ENCODE measurements around the gene AGRN. TPM values are rescaled to one million over a fixed set of nuclear protein-coding genes. Genes with fewer than 3 reads are reported as not detected.

The AGRN gene
- total RNA-seq, 2 experiments from 2014 or later = 18.3 to 22.8 TPM

DNA sequence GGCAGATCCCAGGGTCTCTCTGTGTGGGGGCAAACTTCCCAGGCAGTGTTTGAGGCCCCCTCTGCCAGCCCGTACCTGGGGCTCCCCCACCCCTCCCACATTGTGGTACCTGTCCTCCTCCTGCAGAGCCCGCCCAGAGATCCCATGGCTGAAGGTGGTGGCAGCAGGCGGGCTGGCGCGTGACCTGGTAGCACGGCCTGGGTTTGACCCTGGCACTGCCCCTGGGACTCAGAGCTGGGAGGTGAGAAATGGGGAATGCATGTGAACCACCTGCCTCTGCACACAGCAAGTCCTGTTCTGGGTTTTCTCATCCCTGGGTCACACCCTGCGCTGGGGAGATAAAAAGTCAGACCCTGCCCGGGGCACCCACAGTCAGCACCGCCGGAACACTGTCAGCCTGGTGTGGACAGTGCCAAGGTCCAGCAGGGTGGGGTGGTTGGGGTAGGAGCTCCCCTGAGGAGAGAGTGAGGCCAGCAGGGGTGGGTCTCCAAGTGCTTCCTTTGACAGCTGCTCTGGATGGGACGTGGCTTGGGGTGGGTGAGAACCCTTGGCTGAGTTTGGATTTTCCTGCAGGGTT, 11.8 kb downstream of the AGRN start:
- ChIA-PET POLR2A (interaction anchor here (0.5 kb wide), 1 partner anchor 61 kb away, joined by 3 read pairs; no protein-coding TSS in a partner anchor), CTCF (interaction anchor here (0.8 to 1.6 kb wide), 4 partner anchors 9 to 260 kb away, joined by 3 to 4 read pairs (median 3); partner anchors contain the start of gene ISG15)
- no peak for DNase-seq
- Mint-ChIP-seq H3K27ac (no peak overlapping the region), H3K4me3 (no peak overlapping the region), H3K27me3 (peaks cover 20% of the 10 kb centered on the region), H3K4me1 (peaks cover 8% of the 10 kb centered on the region), H3K36me3 (ENCODE audit: low read depth) (no peaks in the 10 kb centered on the region), H3K9me3 (no peaks in the 10 kb centered on the region)

DNA sequence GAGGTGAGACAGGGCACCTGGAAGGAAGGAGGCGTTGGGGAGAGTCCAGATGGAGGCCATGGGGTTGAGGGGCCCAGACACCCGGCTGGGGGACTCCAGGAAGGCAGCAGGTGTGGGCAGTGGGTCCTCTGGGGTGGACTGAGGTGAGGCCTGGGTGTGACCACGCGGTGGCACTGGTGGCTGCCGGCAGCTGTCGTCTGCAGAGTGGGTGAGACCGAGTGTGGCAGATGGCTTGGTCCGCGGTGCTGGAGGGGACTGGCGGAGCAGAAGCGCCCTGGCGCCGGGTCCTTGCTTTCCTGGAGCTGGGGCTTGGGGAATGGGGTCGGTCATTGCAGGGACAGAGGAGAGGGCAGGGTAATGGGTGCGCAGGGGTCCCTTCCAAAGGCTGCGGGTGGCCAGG, 12.5 kb downstream of the AGRN start:
- POLR2A ChIA-PET = interaction anchor here (0.5 kb wide), 1 partner anchor 61 kb away, joined by 3 read pairs; no protein-coding TSS in a partner anchor
- H3K4me3 Mint-ChIP-seq = peak overlapping the region; percentile 46
- H3K4me1 Mint-ChIP-seq = peaks cover 8% of the 10 kb centered on the region
- no peaks in the 10 kb centered on the region for H3K36me3 Mint-ChIP-seq (ENCODE audit: low read depth)
- CTCF ChIA-PET = interaction anchor here (1.0 to 1.6 kb wide), 2 partner anchors 19 to 260 kb away, joined by 3 to 4 read pairs; partner anchors contain the start of gene ISG15
- H3K27ac Mint-ChIP-seq = no peak overlapping the region
- peaks cover 22% of the 10 kb centered on the region for H3K27me3 Mint-ChIP-seq
- no peaks in the 10 kb centered on the region for H3K9me3 Mint-ChIP-seq
- DNase-seq = no peak

DNA sequence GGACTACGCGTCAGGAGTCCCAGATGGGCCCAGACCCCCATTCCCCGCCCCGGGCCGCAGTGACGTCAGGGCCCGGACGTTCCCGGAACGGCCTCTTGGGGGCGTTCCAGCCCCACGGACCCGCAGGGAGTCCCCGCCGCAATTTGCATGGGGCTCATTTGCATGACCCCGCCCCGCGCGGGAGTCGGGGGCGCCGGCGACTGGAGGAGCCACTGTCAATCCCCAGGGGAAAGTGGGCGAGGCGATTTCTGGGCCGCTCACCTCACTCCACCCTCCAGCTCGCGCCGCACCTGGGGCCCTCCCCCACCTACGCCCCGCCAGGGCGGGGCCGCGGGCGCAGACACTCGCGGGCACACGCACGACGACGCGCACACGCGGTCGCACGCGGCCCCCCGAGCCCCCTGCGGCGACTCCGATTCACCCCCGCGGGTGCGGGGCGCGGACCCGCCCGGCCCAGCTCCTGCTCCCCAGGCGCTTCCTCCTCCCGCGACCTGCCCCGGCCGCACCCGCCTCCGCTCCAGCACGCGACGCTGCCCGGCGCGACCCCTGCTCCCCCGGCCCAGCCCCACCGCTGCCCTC, 13.2 kb downstream of the AGRN start:
- Mint-ChIP-seq H3K27me3 (peaks cover 25% of the 10 kb centered on the region), H3K27ac (no peak overlapping the region), H3K4me1 (peaks cover 8% of the 10 kb centered on the region), H3K9me3 (no peaks in the 10 kb centered on the region), H3K4me3 (peak overlapping the region; percentile 39), H3K36me3 (ENCODE audit: low read depth) (no peaks in the 10 kb centered on the region)
- ChIA-PET POLR2A (interaction anchor here (1.6 kb wide), 2 partner anchors 14 to 19 kb away, joined by 5 to 6 read pairs; partner anchors contain the start of gene ISG15), CTCF (interaction anchor here (1.0 to 1.6 kb wide), 3 partner anchors 83 to 338 kb away, joined by 4 to 5 read pairs (median 4); partner anchors contain the start of gene C1orf159)
- peak; percentile 87 for DNase-seq

DNA sequence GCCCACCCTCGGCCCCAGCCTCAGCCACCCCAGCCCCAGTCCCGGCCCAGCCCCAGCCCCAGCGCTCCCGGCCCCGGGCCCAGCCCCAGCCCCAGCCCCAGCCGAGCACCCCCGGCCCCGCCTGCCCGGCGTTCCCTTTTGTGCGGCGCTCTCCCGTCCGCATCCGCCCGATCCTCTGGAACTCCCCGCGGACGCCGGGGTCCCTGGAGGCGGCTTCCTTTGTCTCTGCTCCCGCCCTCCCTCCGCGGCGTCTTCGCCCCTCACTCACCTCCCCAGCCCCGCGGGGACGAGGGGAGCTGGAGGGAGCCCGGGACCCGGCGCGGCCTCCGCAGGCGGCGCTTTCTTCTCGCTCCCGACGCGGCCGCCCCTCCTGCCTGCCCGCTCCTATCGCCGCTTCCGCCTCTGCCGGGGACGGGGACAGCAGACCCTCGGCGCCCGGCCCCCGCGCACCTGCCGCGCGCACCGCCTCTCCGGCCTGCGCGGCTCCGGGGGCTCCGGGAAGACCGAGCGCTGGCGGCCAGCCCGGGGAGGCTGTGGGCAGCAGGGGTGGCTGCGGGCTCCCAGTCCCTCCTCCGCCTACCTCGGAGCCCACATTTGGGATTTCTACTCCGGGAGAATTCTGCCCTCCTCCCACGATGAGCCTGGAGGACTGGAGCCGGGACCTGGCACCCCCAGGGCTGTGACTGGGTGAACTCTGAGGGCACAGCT, 14.0 kb downstream of the AGRN start:
- Mint-ChIP-seq H3K27ac (no peak overlapping the region), H3K36me3 (ENCODE audit: low read depth) (no peaks in the 10 kb centered on the region), H3K27me3 (peaks cover 31% of the 10 kb centered on the region), H3K9me3 (no peaks in the 10 kb centered on the region), H3K4me3 (peak overlapping the region; percentile 51), H3K4me1 (peaks cover 13% of the 10 kb centered on the region)
- POLR2A ChIA-PET = interaction anchor here (1.6 kb wide), 2 partner anchors 15 to 20 kb away, joined by 5 to 6 read pairs; partner anchors contain the start of gene ISG15
- CTCF ChIA-PET = interaction anchor here (1.0 to 1.6 kb wide), 3 partner anchors 82 to 338 kb away, joined by 4 to 5 read pairs (median 4); partner anchors contain the start of gene C1orf159
- no peak for DNase-seq

DNA sequence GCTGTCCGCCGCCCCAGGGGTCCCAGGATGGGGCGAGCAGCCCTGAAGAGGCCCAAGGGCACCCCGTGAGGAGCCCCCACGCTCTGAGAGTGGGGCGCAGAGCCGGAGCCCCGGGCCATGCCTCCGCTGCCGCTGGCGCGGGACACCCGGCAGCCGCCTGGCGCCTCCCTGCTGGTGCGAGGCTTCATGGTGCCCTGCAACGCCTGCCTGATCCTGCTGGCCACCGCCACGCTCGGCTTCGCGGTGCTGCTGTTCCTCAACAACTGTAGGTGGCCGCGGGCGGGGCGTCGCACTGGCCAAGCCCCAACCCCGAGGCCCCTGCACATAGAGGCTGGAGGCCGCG, 14.5 kb downstream of the AGRN start:
- Mint-ChIP-seq H3K9me3 (no peaks in the 10 kb centered on the region), H3K4me1 (peaks cover 18% of the 10 kb centered on the region), H3K4me3 (peak overlapping the region; percentile 51), H3K27me3 (peaks cover 35% of the 10 kb centered on the region), H3K36me3 (ENCODE audit: low read depth) (no peaks in the 10 kb centered on the region), H3K27ac (no peak overlapping the region)
- ChIA-PET POLR2A (interaction anchor here (1.6 kb wide), 2 partner anchors 15 to 20 kb away, joined by 5 to 6 read pairs; partner anchors contain the start of gene ISG15), CTCF (no interaction called here)
- DNase-seq = no peak

DNA sequence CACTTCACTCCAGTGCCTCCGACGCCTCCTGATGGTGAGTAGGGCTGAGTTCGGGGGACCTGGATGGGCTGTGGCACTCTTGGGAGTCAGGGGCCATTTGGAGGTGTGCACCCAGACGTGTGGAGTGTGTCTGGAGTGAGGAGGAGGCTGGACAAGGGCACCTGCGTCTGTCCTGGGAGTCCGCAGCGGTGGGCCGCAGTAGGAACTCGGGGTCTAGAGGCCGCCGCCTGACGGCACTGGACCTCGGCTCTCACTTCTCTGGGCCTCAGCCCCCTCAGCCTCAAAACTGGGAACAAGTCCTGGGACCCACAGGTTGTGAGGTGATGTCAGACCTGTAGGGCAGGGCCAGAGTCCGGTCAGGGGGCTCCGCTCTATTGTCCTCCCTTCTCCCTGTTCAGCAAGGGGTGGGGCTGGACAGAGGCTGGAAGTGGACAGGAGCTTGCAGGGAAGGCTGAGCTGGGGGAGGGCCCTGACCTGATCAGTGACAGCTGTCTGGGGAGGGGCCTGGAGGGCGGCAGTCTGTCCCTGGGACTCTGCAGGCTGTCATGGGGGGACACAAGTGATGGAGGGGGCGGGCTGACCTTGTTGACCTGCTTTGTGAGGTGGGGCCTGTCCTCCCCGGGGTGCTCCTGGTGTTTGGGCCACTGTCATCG, 15.5 kb downstream of the AGRN start:
- Mint-ChIP-seq H3K9me3 (no peaks in the 10 kb centered on the region), H3K36me3 (ENCODE audit: low read depth) (no peaks in the 10 kb centered on the region)
- POLR2A ChIA-PET = no interaction called here

DNA sequence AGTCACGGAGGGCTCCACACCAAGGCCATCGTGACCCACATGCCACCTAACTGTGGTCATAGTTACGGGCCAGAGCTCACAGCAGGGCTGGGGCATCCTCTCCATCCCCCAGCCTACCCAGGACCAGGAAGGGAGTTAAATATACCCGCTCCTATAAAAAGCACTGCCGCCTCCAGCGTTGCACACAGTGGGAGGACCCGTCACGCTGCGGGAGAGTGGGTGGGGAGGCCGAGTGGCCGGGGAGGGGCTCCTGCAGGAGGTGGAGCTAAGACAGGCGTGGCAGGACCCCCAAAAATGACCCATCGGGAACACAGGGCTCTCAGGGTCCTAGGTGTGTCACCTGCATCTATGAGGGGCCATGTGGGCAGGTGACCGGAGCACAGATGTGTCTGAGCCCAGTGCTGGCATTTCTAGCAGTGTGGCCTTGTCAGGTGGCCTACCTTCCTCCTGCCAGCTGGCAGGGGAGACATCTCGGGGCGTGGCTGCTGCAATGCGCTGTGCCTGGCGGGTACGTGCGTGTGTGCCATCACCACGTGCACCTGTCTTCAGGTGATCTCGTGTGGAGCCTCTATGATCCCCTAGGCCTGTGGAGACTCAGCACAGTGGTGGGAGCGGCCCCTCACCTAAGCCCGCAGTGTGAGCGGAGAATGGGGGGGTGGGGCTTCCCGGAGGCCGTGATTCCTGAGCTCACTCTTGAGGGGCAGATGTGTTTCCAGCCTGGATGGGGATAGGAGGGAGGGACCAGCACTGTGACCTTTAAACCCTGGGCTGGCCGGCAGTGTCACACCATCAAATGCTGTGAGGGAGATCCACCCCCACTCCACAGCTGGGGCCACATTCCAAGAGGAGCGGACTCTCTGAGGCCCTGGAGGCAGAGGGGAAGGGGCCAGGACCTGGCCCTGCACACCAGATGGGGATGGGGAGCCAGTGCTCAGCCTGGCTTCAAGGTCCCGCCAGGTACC, 17.7 kb downstream of the AGRN start:
- H3K9me3 Mint-ChIP-seq = no peaks in the 10 kb centered on the region
- ChIA-PET CTCF (no interaction called here), POLR2A (interaction anchor here (1.4 to 3.1 kb wide), 2 partner anchors 24 to 25 kb away, joined by 3 to 25 read pairs; partner anchors contain the start of gene ISG15)
- H3K4me1 Mint-ChIP-seq = peaks cover 20% of the 10 kb centered on the region
- H3K27ac Mint-ChIP-seq = no peak overlapping the region
- no peak overlapping the region for H3K4me3 Mint-ChIP-seq
- peaks cover 33% of the 10 kb centered on the region for H3K27me3 Mint-ChIP-seq
- H3K36me3 Mint-ChIP-seq (ENCODE audit: low read depth) = no peaks in the 10 kb centered on the region
- no peak for DNase-seq

More for the DNA sequence above, 15.5 kb downstream of the AGRN start:
- Mint-ChIP-seq H3K27me3 (peaks cover 39% of the 10 kb centered on the region), H3K4me1 (peaks cover 25% of the 10 kb centered on the region), H3K4me3 (no peak overlapping the region), H3K27ac (no peak overlapping the region)
- no peak for DNase-seq
- CTCF ChIA-PET = no interaction called here

DNA sequence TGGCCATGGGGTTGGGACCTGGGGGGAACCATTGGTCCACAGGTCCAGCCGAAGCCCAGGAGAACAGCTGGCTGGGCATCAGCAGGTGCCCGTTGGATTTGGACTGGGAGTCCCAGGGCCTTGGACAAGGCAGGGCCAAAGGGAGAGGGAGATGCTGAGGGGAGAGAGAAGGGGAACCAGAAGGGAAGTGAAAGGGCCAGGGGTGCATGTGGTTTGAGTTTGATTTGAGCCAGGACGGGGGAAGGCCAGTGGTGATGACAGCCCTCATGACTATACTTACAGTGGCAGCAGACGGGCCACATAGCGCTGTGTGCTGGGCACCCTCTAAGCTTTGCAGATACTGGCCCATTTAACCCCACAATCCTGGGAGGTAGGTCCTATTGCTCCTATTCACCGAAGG, 18.8 kb downstream of the AGRN start:
- peak overlapping the region; percentile 35 for H3K4me3 Mint-ChIP-seq
- POLR2A ChIA-PET = interaction anchor here (0.9 to 3.1 kb wide), 3 partner anchors 24 to 168 kb away, joined by 3 to 25 read pairs (median 3); partner anchors contain the start of gene ISG15
- CTCF ChIA-PET = interaction anchor here (1.1 to 1.4 kb wide), 2 partner anchors 21 to 25 kb away, joined by 4 to 6 read pairs; no protein-coding TSS in a partner anchor

DNA sequence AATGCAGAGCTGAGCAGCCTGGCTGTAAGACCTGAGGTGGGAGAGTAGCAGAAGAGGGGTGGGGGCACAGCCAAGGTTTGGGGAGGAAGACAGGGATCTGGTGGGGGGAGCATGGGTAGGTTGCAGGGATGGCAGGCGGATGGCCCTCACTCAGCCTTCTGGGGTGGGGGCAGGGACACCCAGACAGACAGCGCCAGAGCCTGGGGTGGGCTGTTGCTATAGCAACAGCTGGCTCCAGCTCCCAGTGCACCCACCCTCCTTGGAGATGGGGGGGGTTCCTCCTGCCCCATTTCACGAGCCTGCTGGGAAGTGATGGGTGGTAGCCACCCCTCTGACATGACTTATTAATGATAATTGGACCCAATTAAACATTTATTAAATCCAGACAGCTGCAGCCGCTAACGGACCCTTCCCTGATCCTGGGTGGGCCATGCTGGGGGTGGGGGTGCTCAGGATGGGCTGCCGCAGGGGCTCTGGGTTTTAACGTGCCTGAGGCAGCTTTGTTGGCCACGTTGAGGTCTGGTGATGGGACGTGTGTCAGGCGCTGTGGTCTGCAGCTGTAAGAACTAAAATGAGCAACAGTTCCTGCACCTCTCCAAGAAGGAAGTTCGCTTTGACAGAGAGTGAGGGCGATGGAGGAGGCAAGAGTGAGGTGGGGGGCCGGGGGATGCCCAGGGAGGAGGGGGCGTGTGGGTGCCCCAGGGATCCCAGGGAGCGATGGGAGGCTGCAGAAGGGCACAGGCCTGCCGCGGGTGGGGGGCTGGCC, 19.4 kb downstream of the AGRN start:
- Mint-ChIP-seq H3K4me1 (peaks cover 19% of the 10 kb centered on the region), H3K4me3 (peak overlapping the region; percentile 69), H3K9me3 (no peaks in the 10 kb centered on the region), H3K36me3 (ENCODE audit: low read depth) (no peaks in the 10 kb centered on the region), H3K27me3 (peaks cover 31% of the 10 kb centered on the region), H3K27ac (peak overlapping the region; percentile 28)
- DNase-seq = peak; percentile 48
- ChIA-PET CTCF (interaction anchor here (1.0 to 2.2 kb wide), 4 partner anchors 22 to 54 kb away, joined by 4 to 7 read pairs (median 5); partner anchors contain the start of gene ISG15), POLR2A (interaction anchor here (0.8 to 3.1 kb wide), 7 partner anchors 15 to 268 kb away, joined by 3 to 25 read pairs (median 4); partner anchors contain the start of genes AGRN and ISG15)

More for the DNA sequence above, 18.8 kb downstream of the AGRN start:
- Mint-ChIP-seq H3K36me3 (ENCODE audit: low read depth) (no peaks in the 10 kb centered on the region), H3K9me3 (no peaks in the 10 kb centered on the region), H3K4me1 (peaks cover 19% of the 10 kb centered on the region), H3K27me3 (peaks cover 33% of the 10 kb centered on the region), H3K27ac (no peak overlapping the region)
- DNase-seq = no peak

DNA sequence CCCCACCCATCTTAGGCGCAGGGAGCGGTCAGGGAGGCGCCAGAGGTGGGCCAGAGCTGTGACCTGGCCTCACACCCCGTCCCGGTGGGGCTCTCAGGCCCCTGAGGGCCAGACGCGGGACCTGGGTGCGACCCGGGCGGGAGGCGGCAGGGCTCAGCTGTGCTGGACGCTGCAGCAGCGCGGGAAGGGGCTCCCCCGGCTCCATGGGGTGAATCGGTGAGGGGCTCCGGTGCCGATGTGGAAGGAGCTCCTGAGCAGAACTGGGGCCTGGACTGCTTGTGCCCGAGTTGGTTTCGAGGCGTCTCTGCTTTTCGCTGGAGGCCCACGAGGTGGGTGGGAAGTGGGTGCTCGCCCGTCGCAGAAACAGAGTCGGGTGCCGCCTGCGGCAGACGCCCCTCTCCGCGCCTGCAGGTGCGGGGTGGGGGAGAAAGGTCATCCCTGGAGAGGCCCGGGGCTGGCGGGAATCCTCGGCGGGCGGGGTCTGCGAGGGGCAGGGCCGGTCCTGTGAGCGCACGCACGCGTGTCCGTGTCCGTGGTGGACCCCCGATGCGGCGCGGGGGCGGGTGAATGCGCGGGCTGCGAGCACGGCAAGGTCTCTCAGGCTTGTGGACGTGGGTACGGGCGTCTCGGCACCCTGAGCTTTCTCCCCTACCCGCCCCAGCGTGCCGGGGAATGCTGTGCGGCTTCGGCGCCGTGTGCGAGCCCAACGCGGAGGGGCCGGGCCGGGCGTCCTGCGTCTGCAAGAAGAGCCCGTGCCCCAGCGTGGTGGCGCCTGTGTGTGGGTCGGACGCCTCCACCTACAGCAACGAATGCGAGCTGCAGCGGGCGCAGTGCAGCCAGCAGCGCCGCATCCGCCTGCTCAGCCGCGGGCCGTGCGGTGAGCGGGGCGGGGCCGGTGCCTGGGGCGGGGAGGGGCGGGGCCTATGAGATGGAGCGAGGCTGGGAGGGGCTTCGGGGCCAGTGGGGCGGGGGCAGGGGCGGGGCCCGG, 20.4 kb downstream of the AGRN start:
- DNase-seq = peak; percentile 89
- ChIA-PET POLR2A (interaction anchor here (0.7 to 3.1 kb wide), 11 partner anchors 14 to 267 kb away, joined by 3 to 25 read pairs (median 4); partner anchors contain the start of genes AGRN, B3GALT6, ISG15 and SDF4), CTCF (interaction anchor here (0.6 to 2.2 kb wide), 8 partner anchors 9 to 250 kb away, joined by 3 to 7 read pairs (median 3); partner anchors contain the start of genes B3GALT6, ISG15 and SDF4)
- peaks cover 19% of the 10 kb centered on the region for H3K4me1 Mint-ChIP-seq
- H3K9me3 Mint-ChIP-seq = no peaks in the 10 kb centered on the region
- H3K36me3 Mint-ChIP-seq (ENCODE audit: low read depth) = no peaks in the 10 kb centered on the region
- no peak overlapping the region for H3K27ac Mint-ChIP-seq
- peaks cover 27% of the 10 kb centered on the region for H3K27me3 Mint-ChIP-seq
- peak overlapping the region; percentile 69 for H3K4me3 Mint-ChIP-seq
